ENCODE measurements around the gene C8G.

The C8G gene

DNA sequence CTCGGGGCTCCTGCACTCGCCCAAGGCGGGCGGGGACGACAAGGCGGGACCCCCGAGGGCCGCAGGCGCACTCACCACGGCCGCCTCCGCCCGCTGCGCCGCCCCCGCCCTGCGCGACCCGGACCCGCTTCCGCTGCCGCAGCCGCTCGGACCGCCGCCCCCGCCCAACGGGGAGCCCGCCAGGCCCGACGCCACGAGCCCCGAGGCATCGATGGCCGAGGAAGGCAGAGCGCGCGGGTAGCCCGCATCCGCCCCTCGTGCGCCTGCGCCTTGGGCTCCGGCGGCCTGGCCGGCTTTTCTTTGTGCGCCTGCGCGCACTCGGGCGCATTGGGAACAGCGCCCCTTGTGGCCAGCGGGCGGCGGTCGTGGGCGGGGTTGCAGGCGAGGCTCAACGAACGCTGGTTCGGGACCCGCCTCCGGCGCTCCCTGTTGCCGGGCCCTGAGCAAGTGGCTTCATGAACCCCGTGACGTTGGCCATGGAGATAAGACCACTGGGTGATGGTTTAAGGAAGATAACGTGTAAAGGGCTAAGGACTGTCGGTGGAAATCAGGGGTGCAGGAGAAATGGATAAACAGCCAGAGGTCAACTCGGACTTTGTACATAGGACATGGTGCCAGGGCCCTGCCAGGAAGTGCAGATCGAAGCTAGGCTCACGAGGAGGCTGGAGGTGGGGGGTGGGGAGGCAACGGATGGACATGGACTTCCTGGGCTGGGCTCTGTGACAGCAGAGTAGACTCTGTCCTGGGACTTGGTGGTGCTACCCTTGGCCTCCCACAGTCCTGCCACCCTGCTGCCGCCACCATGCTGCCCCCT is at the start of gene C8G, which contains the start of gene FBXW5:
C8G (plus strand) TSS at position 725 of the 814 bp plus-strand sequence; CDS start at position 803, 78 bp downstream.
FBXW5 (minus strand) TSS at position 220 of the 814 bp plus-strand sequence. CDS start 655 bp downstream, outside the sequence.
- Mint-ChIP-seq H3K27me3 (no peaks in the 10 kb centered on the region), H3K27ac (peak within 1 kb of the TSS; percentile 80), H3K9me3 (no peaks in the 10 kb centered on the region), H3K4me1 (ENCODE audit: low read depth) (peaks cover 9% of the 10 kb centered on the region), H3K36me3 (ENCODE audit: low read depth) (peaks cover 9% of the 10 kb centered on the region), H3K4me3 (peak within 1 kb of the TSS; percentile 82)

- no peaks in the 10 kb centered on the region for H3K27me3 Mint-ChIP-seq
- no peak overlapping the region for H3K27ac Mint-ChIP-seq
- H3K4me1 Mint-ChIP-seq (ENCODE audit: low read depth) = peaks cover 21% of the 10 kb centered on the region
- H3K36me3 Mint-ChIP-seq (ENCODE audit: low read depth) = peaks cover 28% of the 10 kb centered on the region
- H3K9me3 Mint-ChIP-seq = no peaks in the 10 kb centered on the region
- no peak overlapping the region for H3K4me3 Mint-ChIP-seq
These were observed 49.0 kb upstream of the C8G start for GRCh38 chr9:136896027-136896426.

- Mint-ChIP-seq H3K27ac (no peak overlapping the region), H3K4me1 (ENCODE audit: low read depth) (peaks cover 47% of the 10 kb centered on the region), H3K36me3 (ENCODE audit: low read depth) (peaks cover 42% of the 10 kb centered on the region), H3K9me3 (no peaks in the 10 kb centered on the region), H3K4me3 (no peak overlapping the region), H3K27me3 (no peaks in the 10 kb centered on the region)
These were observed 46.5 kb upstream of the C8G start for GRCh38 chr9:136898483-136899100.

- peak overlapping the region; percentile 38 for H3K27ac Mint-ChIP-seq
- H3K4me1 Mint-ChIP-seq (ENCODE audit: low read depth) = peaks cover 44% of the 10 kb centered on the region
- peaks cover 41% of the 10 kb centered on the region for H3K36me3 Mint-ChIP-seq (ENCODE audit: low read depth)
These were observed 45.8 kb upstream of the C8G start for GRCh38 chr9:136899196-136899595.

DNA sequence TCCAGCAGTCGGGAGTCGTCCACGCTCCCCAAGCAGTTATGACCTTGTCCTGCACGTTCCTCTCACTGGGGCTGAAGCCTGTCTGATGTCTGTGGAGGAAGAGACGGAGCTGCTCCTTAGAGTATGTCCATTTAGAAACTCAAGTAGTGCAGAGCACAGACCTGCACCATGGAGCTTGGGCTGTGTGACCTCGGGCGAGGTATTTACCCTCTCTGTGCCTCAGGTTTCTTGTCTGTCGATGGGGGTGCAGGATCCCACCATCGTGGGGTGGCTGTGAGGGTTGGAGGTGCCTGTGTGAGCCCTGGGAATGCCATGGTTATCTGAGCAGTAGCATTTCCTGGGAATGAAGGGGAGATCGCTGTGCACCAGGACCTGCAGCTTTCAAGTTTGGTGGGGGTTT is 44.5 kb upstream of the C8G start:
- no peaks in the 10 kb centered on the region for H3K27me3 Mint-ChIP-seq
- H3K4me1 Mint-ChIP-seq (ENCODE audit: low read depth) = peaks cover 45% of the 10 kb centered on the region
- peaks cover 40% of the 10 kb centered on the region for H3K36me3 Mint-ChIP-seq (ENCODE audit: low read depth)
- H3K27ac Mint-ChIP-seq = peak overlapping the region; percentile 81
- no peaks in the 10 kb centered on the region for H3K9me3 Mint-ChIP-seq
- H3K4me3 Mint-ChIP-seq = peak overlapping the region; percentile 44

More at GRCh38 chr9:136899196-136899595, 45.8 kb upstream of the C8G start:
- Mint-ChIP-seq H3K27me3 (no peaks in the 10 kb centered on the region), H3K4me3 (no peak overlapping the region), H3K9me3 (no peaks in the 10 kb centered on the region)

DNA sequence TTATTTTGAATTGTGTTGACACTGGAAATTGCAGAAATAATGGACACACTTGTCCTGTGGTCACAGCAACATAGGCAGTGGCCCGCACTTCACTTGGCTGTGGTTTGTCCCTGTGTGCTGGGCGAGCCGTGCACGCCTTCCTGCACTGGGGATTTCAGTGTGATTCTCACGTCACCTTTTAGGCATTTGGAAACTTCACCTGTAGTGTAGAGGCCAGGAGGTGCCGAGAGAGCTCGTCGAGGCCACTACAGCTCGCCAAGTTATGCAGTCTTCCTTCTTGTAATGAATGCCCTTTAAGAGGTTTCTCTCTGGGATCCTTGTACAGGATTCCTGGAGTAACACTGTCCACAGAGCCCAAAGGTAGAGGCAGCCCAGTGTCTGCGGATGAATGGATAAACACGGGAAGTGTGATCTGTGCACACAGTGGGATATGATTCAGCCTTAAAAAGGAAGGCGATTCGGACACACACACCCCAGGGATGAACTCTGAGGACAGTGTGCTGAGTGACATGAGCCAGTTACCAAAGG is 44.0 kb upstream of the C8G start:
- H3K36me3 Mint-ChIP-seq (ENCODE audit: low read depth) = peaks cover 44% of the 10 kb centered on the region
- H3K4me3 Mint-ChIP-seq = peak overlapping the region; percentile 72
- H3K27me3 Mint-ChIP-seq = no peaks in the 10 kb centered on the region
- no peaks in the 10 kb centered on the region for H3K9me3 Mint-ChIP-seq
- peaks cover 47% of the 10 kb centered on the region for H3K4me1 Mint-ChIP-seq (ENCODE audit: low read depth)
- H3K27ac Mint-ChIP-seq = peak overlapping the region; percentile 97

DNA sequence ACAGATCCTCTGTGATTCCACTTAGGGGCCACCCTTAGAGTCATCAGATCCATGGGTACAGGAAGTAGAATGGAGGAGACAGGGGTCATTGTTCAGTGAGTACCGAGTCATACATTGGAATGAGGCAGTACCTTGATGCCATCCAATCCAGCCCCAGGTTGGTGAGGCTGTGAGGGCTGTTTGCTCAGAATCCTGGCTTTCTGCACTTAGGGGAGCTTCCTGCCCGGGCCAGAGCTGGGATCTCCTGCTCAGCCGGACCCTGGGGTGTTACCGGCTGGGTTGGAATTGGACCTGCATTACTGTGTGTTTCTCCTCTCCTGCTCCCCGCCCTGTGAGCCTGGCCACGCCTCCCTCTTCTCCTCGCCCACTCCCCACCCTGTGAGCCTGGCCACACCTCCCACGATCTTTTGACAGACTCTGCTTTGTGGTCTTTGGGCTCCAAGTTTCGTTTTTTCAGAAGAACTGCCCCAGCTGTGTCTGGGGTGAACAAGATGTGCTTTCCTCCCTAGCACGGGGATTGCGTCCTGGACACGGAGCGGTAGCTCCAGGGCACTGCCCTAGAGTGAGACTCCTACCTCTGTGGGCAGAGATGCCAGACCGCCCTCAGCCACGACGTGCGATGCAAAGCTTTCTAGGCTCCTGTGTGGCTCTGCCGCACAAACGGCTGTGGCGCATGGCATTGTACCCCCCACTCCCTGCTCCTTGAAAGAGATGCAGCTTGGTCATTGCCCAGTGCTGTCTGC is 43.4 kb upstream of the C8G start:
- peak overlapping the region; percentile 97 for H3K27ac Mint-ChIP-seq
- peaks cover 50% of the 10 kb centered on the region for H3K4me1 Mint-ChIP-seq (ENCODE audit: low read depth)
- H3K4me3 Mint-ChIP-seq = peak overlapping the region; percentile 72
- no peaks in the 10 kb centered on the region for H3K9me3 Mint-ChIP-seq
- no peaks in the 10 kb centered on the region for H3K27me3 Mint-ChIP-seq
- H3K36me3 Mint-ChIP-seq (ENCODE audit: low read depth) = peaks cover 50% of the 10 kb centered on the region

DNA sequence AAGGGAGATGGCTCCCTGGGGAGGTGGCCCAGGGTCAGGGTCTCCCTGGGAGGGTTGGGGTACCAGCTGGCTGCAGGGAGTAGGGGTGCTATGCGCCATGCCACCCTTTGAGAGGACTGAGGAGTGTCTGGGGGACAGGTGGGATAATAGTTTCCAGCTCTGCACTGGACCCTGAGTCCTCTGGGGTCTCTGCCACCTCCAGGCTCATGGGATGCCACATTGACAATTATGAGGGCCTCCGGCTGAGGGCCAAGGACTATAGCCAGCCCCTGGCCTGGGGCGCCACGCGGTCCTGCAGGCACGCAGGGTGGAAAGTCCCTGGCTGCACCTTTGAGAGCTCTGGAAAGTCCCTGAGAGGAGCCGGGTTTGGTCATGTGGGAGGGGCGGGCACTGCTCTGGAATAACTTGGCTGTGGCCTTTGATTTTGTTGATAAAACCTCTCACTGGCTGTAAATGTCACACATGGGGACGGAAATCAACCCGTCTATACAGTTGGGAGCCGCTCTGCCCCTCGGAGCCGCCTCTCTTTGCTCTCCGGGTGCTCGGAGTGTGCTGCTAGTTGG is 42.7 kb upstream of the C8G start:
- H3K27me3 Mint-ChIP-seq = no peaks in the 10 kb centered on the region
- peaks cover 46% of the 10 kb centered on the region for H3K4me1 Mint-ChIP-seq (ENCODE audit: low read depth)
- peak overlapping the region; percentile 72 for H3K4me3 Mint-ChIP-seq
- H3K27ac Mint-ChIP-seq = peak overlapping the region; percentile 97
- peaks cover 56% of the 10 kb centered on the region for H3K36me3 Mint-ChIP-seq (ENCODE audit: low read depth)
- no peaks in the 10 kb centered on the region for H3K9me3 Mint-ChIP-seq

- Mint-ChIP-seq H3K9me3 (no peaks in the 10 kb centered on the region), H3K36me3 (ENCODE audit: low read depth) (peaks cover 64% of the 10 kb centered on the region), H3K27ac (peak overlapping the region; percentile 70), H3K4me1 (ENCODE audit: low read depth) (peaks cover 46% of the 10 kb centered on the region), H3K4me3 (no peak overlapping the region), H3K27me3 (no peaks in the 10 kb centered on the region)
These were observed 41.9 kb upstream of the C8G start for GRCh38 chr9:136903041-136903554.

DNA sequence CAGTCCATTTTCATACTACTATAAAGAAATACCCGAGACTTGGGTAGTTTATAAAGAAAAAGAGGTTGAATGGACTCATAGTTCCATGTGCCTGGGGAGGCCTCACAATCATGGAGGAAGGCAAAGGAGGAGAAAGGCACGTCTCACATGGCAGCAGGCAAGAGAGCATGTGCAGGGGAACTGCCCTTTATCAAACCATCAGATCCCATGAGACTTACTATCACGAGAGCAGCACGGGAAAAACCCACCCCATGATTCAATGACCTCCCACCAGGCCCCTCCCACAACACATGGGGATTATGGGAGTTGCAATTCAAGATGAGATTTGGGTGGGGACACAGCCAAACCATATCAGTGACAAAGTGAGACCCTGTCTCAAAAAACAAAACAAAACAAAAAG is 38.8 kb upstream of the C8G start:
- Mint-ChIP-seq H3K4me3 (no peak overlapping the region), H3K9me3 (no peaks in the 10 kb centered on the region), H3K27ac (peak overlapping the region; percentile 45), H3K36me3 (ENCODE audit: low read depth) (peaks cover 53% of the 10 kb centered on the region), H3K27me3 (no peaks in the 10 kb centered on the region), H3K4me1 (ENCODE audit: low read depth) (peaks cover 34% of the 10 kb centered on the region)

- peaks cover 51% of the 10 kb centered on the region for H3K36me3 Mint-ChIP-seq (ENCODE audit: low read depth)
- peak overlapping the region; percentile 45 for H3K27ac Mint-ChIP-seq
- H3K27me3 Mint-ChIP-seq = no peaks in the 10 kb centered on the region
- no peak overlapping the region for H3K4me3 Mint-ChIP-seq
- no peaks in the 10 kb centered on the region for H3K9me3 Mint-ChIP-seq
- peaks cover 24% of the 10 kb centered on the region for H3K4me1 Mint-ChIP-seq (ENCODE audit: low read depth)
These were observed 37.8 kb upstream of the C8G start for GRCh38 chr9:136907011-136907914.

GRCh38 chr9:136910197-136910900 is 34.7 kb upstream of the C8G start:
- H3K27ac Mint-ChIP-seq = no peak overlapping the region
- H3K4me3 Mint-ChIP-seq = no peak overlapping the region
- H3K4me1 Mint-ChIP-seq (ENCODE audit: low read depth) = peaks cover 8% of the 10 kb centered on the region
- H3K27me3 Mint-ChIP-seq = no peaks in the 10 kb centered on the region
- peaks cover 47% of the 10 kb centered on the region for H3K36me3 Mint-ChIP-seq (ENCODE audit: low read depth)
- H3K9me3 Mint-ChIP-seq = no peaks in the 10 kb centered on the region

DNA sequence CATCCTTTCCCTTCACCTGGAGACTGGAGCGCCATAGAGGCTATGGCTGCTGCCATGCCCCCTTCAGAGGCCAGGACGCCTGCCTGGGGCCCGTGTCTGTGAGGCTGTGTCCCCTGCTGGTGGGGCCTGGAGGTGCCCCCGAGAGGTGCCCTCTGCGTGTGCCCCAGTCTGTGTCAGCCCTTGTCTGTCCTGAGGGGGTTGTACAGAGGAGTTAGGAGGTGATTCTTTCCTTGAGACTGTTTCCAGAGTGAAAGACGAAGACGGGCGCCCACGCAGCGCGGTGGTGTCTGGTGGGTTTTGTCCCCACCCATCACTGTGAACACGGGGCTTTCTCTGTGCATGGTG is 34.2 kb upstream of the C8G start:
- Mint-ChIP-seq H3K27me3 (no peaks in the 10 kb centered on the region), H3K36me3 (ENCODE audit: low read depth) (peaks cover 48% of the 10 kb centered on the region), H3K27ac (no peak overlapping the region), H3K9me3 (no peaks in the 10 kb centered on the region), H3K4me3 (no peak overlapping the region), H3K4me1 (ENCODE audit: low read depth) (peaks cover 5% of the 10 kb centered on the region)

All from stimulated activated naive CD8-positive, alpha-beta T cell treated with anti-CD3 and anti-CD28 coated beads, Interleukin-15, Interleukin-2, amounts not matched to agents 100 ng/mL and 50 ng/mL, for 24 hours (primary cell).